Heart left ventricle (tissue), 13 donors: Measurements from ENCODE around the gene COL7A1.

Experiments
- POLR2A ChIP-seq, 2 donors: fragments of 450-650 bp; IDR thresholded peaks; one replicate each; pipeline ENCODE4 v1.6.1; 2017; ENCODE audit warnings: antibody characterized with exemption in 2 of 2, mild to moderate bottlenecking in 2 of 2, moderate library complexity in 2 of 2
- TF ChIP-seq, protein P1 (sequence below), 12 donors: fragments of 200-600 bp; sonication (generic) in 4 of 12; IDR thresholded peaks; one replicate each; pipeline versions ENCODE4 v1.5.0 to v1.8.0; 2018 to 2022; ENCODE audit warnings: antibody characterized with exemption in 12 of 12, mild to moderate bottlenecking in 5 of 12
- donor health status: ischemic (EF 13 %, LVEDD 7.1; RV severe dilation, severe dysfunction).
- donor health status: DM: no; HTN: yes; CAD: no.
- donor health status: DM: no; HTN: no; CAD: no.
- donor health status: ischemic (EF 25% LVEDD 6.9; RV normal size, moderate dysfunction).
- donor health status: ischemic (EF 25% LVEDD 5.7; RV mildly dilated, moderate dysfunction).
- donor health status: ischemic (EF 35%, LVEDD 5.7; RV mildly dilated, moderate dysfunction).
- donor health status: nonischemic (EF 11% LVEDD 7.7; RV severe dilation, severe dysfunction).
- donor health status: DM: yes; HTN: yes; CAD: no.
- donor health status: PGD.
- donor health status: ischemic (EF 29% LVEDD 5.4; RV normal size, mild dysfunction).
- donor health status: nonischemic (EF 23%, LVEDD 6.1; RV moderate dilation, normal function).

DNA sequence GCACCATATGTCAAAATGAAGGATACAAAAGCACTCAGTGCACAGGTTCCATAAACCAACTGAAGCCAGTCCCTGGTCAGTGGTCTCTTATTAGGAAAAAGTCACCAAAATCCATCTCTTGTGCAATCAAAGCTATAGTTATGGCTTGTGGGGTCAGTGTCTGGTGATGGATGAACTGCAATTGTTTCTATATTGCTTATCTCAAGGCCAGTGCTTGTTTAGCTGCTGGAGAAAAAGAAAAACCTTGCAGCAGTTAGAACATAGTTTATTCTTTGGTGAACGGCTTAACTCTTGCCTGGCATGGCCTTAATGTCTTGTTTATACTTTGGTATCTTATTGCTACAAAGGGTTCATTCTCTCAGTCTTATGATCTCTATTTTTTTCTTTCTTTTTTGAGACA is 17.2 kb upstream of the COL7A1 start:
- TF ChIP-seq, protein P1, sequence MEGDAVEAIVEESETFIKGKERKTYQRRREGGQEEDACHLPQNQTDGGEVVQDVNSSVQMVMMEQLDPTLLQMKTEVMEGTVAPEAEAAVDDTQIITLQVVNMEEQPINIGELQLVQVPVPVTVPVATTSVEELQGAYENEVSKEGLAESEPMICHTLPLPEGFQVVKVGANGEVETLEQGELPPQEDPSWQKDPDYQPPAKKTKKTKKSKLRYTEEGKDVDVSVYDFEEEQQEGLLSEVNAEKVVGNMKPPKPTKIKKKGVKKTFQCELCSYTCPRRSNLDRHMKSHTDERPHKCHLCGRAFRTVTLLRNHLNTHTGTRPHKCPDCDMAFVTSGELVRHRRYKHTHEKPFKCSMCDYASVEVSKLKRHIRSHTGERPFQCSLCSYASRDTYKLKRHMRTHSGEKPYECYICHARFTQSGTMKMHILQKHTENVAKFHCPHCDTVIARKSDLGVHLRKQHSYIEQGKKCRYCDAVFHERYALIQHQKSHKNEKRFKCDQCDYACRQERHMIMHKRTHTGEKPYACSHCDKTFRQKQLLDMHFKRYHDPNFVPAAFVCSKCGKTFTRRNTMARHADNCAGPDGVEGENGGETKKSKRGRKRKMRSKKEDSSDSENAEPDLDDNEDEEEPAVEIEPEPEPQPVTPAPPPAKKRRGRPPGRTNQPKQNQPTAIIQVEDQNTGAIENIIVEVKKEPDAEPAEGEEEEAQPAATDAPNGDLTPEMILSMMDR (IDR thresholded peaks at IDR 0.05) = no peak
- TF ChIP-seq POLR2A (IDR thresholded peaks at IDR 0.05) = no peak
